A549 (cell line): Measurements from ENCODE around the gene ELANE. TPM values are rescaled to one million over a fixed set of nuclear protein-coding genes. Genes with fewer than 3 reads are reported as not detected.

Experiments
- ATAC-seq, 2 experiments: fragments of 200-7000 bp in 1 of 2; fragments of >200 bp in 1 of 2; cut with Nextera tagmentation in 1 of 2; cut with Tn5 transposase in 1 of 2; 3 replicates each; pipeline versions ENCODE4 v1.8.0 to v1.9.1; 2018 to 2020; ENCODE audit warnings: mild to moderate bottlenecking in 1 of 2, moderate library complexity in 1 of 2
- CTCF ChIA-PET: fragments of 300-600 bp; sonication (Branson Sonifier 250); formaldehyde crosslinking; extraction: SDS; loops from one replicate; lab custom pipeline; 2021; ENCODE audit warnings: antibody characterized with exemption, inconsistent platforms; lab: Yijun Ruan, JAX
- POLR2A ChIA-PET: fragments of 350-600 bp; formaldehyde crosslinking; extraction: SDS; loops from one replicate; lab custom pipeline; 2021; ENCODE audit warnings: antibody characterized with exemption, inconsistent platforms; lab: Yijun Ruan, JAX
- DNase-seq, 2 experiments: peaks; one replicate each; pipeline versions ENCODE4 v3.0.0 to v3.0.0-alpha.2; 2011 to 2016; ENCODE audit warnings: low read depth in 1 of 2, low spot score in 1 of 2
- FAIRE-seq: peaks from 2 replicates; lab custom pipeline; 2011; peaks lifted over from hg19 to GRCh38; lab: Jason Lieb, UNC
- H3K27ac ChIP-seq, 2 experiments: fragments of >200 bp; sonication (Bioruptor Twin); formaldehyde crosslinking; 3 replicates each; pipeline ENCODE4 v1.5.1; 2016 to 2017
- H3K4me1 ChIP-seq: fragments of >200 bp; sonication (Bioruptor Twin); formaldehyde crosslinking; 3 replicates; pipeline ENCODE4 v1.6.1; 2016
- H3K4me2 ChIP-seq: fragments of >200 bp; sonication (Bioruptor Twin); formaldehyde crosslinking; 3 replicates; pipeline ENCODE4 v1.6.1; 2016
- H3K4me3 ChIP-seq: fragments of >200 bp; sonication (Bioruptor Twin); formaldehyde crosslinking; 3 replicates; pipeline ENCODE4 v1.5.1; 2016
- H3K9me3 ChIP-seq: fragments of >200 bp; sonication (Bioruptor Twin); formaldehyde crosslinking; 3 replicates; pipeline ENCODE4 v1.6.1; 2016
- CBX2 ChIP-seq: fragments of 200-600 bp; sonication (generic); IDR thresholded peaks from 2 replicates; pipeline ENCODE4 v1.6.1; 2016; ENCODE audit warnings: low read depth, mild to moderate bottlenecking, borderline replicate concordance
- CHD2 ChIP-seq: fragments of 150-350 bp; IDR thresholded peaks from 2 replicates; pipeline ENCODE4 v1.6.1; 2014; ENCODE audit warnings: low read length; ENCODE audit not compliant: partially characterized antibody
- EHMT2 ChIP-seq: fragments of 200-600 bp; sonication (generic); IDR thresholded peaks from 2 replicates; pipeline ENCODE4 v1.6.1; 2016; ENCODE audit warnings: antibody characterized with exemption, low read depth, mild to moderate bottlenecking, moderate library complexity
- FOXS1 ChIP-seq: fragments of 250-450 bp; sonication (Bioruptor Pico); IDR thresholded peaks from 2 replicates; pipeline ENCODE4 v1.5.0; 2020; ENCODE audit warnings: mild to moderate bottlenecking, moderate library complexity
- GATA3 ChIP-seq: IDR thresholded peaks from 2 replicates; pipeline ENCODE4 v1.6.1; 2012; ENCODE audit warnings: borderline replicate concordance
- HOXA7 ChIP-seq: fragments of 250-450 bp; sonication (Bioruptor Pico); IDR thresholded peaks from 2 replicates; pipeline ENCODE4 v1.5.0; 2020; ENCODE audit warnings: mild to moderate bottlenecking, moderate library complexity
- JUN ChIP-seq, 2 experiments: fragments of >200 bp; sonication (Bioruptor Twin); formaldehyde crosslinking; IDR thresholded peaks; 2 replicates in 1 of 2; 3 replicates in 1 of 2; pipeline ENCODE4 v1.6.1; 2016 to 2017
- JUNB ChIP-seq: fragments of >200 bp; sonication (Bioruptor Twin); formaldehyde crosslinking; IDR thresholded peaks from 2 replicates; pipeline ENCODE4 v1.6.1; 2016
- NFE2L2 ChIP-seq: fragments of 150-350 bp; conservative IDR thresholded peaks from 2 replicates; pipeline ENCODE4 v1.6.1; 2014; ENCODE audit warnings: low read length
- PHF8 ChIP-seq: fragments of 200-600 bp; sonication (generic); IDR thresholded peaks from 2 replicates; pipeline ENCODE4 v1.6.1; 2016; ENCODE audit warnings: low read depth, mild to moderate bottlenecking, antibody characterized with exemption, moderate library complexity, borderline replicate concordance
- RFX5 ChIP-seq: fragments of 450-650 bp; IDR thresholded peaks from 2 replicates; pipeline ENCODE4 v1.7.1; 2014; ENCODE audit warnings: antibody characterized with exemption, mild to moderate bottlenecking, moderate library complexity
- RNF2 ChIP-seq: fragments of 200-600 bp; sonication (generic); IDR thresholded peaks from 2 replicates; pipeline ENCODE4 v1.6.1; 2016; ENCODE audit warnings: low read depth, mild to moderate bottlenecking, antibody characterized with exemption, moderate library complexity, borderline replicate concordance
- TP53 ChIP-seq: fragments of 250-450 bp; sonication (Bioruptor Pico); IDR thresholded peaks from 2 replicates; pipeline ENCODE4 v1.5.0; 2021; ENCODE audit warnings: mild to moderate bottlenecking, moderate library complexity
- ZC3H11A ChIP-seq: fragments of 450-650 bp; IDR thresholded peaks from 2 replicates; pipeline ENCODE4 v1.6.1; 2014; ENCODE audit warnings: antibody characterized with exemption, mild to moderate bottlenecking
- WGBS: methylation state at CpG from one replicate; pipeline ENCODE4 v1.1.6; 2017; ENCODE audit errors: missing lambda C conversion rate; 5-methylcytosine and 5-hydroxymethylcytosine counted together
- polyA plus RNA-seq, 4 experiments: library from polyadenylated mRNA; depleted of rRNA in 3 of 4; stranded (reverse); fragments of >200 nt; fragmentation: RNase III in 1 of 4; extraction: RNeasy Plus Mini Kit Qiagen cat#74134 plus additional on column Dnase treatment in 1 of 4; gene quantifications; 2 replicates in 3 of 4; 3 replicates in 1 of 4; pipeline ENCODE4 v1.2.3, GENCODE V29; 2011 to 2017
- TF ChIP-seq, protein P1 (sequence below): fragments of >200 bp; sonication (Bioruptor Twin); formaldehyde crosslinking; IDR thresholded peaks from 3 replicates; pipeline ENCODE4 v1.6.1; 2016
- TF ChIP-seq, protein P2 (sequence below): fragments of 150-350 bp; IDR thresholded peaks from 2 replicates; pipeline ENCODE4 v1.6.1; 2014; ENCODE audit warnings: low read depth, mild to moderate bottlenecking, low read length
- TF ChIP-seq, protein P3 (sequence below): fragments of >200 bp; sonication (Bioruptor Twin); formaldehyde crosslinking; IDR thresholded peaks from 2 replicates; pipeline ENCODE4 v1.6.1; 2016
- TF ChIP-seq, protein P4 (sequence below): IDR thresholded peaks from 2 replicates; pipeline ENCODE4 v1.6.1; 2012; ENCODE audit warnings: low read depth, borderline replicate concordance

The ELANE gene
- polyA plus RNA-seq, 2 of the 4 experiments (the other 2 are of a cell fraction), result 0.15 to 0.35 TPM

DNA sequence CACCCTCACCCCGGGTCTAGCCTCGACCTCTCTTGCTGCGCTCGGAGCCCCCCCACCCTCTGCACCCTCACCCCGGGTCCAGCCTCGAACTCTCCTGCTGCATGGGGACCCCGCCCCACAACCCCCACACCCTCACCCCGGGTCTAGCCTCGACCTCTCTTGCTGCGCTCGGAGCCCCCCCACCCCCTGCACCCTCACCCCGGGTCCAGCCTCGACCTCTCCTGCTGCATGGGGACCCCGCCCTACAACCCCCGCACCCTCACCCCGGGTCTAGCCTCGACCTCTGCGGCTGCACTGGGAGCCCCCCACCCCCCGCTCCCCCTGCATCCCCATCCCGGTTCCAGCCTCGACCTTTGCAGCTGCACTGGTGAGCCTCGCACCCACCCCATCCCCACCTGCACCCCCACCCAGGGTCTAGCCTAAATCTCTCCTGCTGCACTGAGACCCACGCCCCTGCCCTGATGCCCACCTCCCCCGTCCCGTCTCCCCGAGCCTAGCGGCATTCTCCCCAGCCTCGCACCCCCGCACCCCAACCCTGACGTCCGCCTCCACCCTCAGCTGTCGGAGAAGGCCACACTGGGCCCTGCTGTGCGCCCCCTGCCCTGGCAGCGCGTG lies 9.1 kb downstream of the ELANE start (continued):
- TF ChIP-seq, protein P1, sequence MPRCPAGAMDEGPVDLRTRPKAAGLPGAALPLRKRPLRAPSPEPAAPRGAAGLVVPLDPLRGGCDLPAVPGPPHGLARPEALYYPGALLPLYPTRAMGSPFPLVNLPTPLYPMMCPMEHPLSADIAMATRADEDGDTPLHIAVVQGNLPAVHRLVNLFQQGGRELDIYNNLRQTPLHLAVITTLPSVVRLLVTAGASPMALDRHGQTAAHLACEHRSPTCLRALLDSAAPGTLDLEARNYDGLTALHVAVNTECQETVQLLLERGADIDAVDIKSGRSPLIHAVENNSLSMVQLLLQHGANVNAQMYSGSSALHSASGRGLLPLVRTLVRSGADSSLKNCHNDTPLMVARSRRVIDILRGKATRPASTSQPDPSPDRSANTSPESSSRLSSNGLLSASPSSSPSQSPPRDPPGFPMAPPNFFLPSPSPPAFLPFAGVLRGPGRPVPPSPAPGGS, result no peak
- TF ChIP-seq RFX5 (no peak), ZC3H11A (no peak), JUNB (no peak), PHF8 (no peak), TP53 (no peak), FOXS1 (no peak), CHD2 (no peak), HOXA7 (CRISPR knock-in tag) (no peak)
- TF ChIP-seq, protein P2, sequence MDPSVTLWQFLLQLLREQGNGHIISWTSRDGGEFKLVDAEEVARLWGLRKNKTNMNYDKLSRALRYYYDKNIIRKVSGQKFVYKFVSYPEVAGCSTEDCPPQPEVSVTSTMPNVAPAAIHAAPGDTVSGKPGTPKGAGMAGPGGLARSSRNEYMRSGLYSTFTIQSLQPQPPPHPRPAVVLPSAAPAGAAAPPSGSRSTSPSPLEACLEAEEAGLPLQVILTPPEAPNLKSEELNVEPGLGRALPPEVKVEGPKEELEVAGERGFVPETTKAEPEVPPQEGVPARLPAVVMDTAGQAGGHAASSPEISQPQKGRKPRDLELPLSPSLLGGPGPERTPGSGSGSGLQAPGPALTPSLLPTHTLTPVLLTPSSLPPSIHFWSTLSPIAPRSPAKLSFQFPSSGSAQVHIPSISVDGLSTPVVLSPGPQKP, result no peak
- TF ChIP-seq, protein P3, sequence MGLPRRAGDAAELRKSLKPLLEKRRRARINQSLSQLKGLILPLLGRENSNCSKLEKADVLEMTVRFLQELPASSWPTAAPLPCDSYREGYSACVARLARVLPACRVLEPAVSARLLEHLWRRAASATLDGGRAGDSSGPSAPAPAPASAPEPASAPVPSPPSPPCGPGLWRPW, result no peak
- TF ChIP-seq, protein P4, sequence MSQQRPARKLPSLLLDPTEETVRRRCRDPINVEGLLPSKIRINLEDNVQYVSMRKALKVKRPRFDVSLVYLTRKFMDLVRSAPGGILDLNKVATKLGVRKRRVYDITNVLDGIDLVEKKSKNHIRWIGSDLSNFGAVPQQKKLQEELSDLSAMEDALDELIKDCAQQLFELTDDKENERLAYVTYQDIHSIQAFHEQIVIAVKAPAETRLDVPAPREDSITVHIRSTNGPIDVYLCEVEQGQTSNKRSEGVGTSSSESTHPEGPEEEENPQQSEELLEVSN, result no peak

DNA sequence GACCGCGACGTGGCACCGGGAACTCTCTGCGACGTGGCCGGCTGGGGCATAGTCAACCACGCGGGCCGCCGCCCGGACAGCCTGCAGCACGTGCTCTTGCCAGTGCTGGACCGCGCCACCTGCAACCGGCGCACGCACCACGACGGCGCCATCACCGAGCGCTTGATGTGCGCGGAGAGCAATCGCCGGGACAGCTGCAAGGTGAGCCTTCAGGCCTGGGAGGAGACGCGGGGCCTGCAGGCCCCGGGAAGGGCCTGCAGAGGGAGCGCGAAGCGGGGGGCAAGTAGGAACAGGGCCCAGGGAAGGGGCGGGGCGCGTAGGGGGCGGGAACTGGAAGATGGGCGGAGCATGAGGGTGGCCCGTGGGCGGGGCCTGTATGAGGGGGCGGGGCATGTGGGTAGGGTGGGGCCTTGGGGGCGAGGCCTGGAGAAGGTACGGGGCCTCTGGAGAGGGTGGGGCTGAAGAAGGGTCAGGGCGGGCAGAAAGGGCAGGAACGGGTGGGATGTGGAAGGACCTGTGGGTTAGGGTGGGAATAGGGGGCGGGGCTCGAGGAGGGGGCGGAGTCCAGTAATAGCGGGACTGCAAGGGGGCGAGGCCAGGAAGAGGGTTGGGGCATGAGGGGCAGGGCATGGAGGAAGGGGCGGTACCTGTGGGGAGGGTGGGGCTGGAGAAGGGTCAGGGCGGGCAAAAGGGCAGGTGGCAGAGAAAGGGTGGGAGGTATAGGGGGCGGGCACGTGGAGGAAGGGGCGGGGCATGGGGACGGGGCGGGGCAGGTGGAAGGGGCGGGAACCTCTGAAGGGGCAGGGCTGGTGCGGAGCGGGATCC lies 9.9 kb downstream of the ELANE start:
- FAIRE-seq, result no peak
- H3K27ac ChIP-seq, result peak overlapping the region in 1 of 2 experiments; percentile 97; a peak in 4 of 6 replicates

DNA sequence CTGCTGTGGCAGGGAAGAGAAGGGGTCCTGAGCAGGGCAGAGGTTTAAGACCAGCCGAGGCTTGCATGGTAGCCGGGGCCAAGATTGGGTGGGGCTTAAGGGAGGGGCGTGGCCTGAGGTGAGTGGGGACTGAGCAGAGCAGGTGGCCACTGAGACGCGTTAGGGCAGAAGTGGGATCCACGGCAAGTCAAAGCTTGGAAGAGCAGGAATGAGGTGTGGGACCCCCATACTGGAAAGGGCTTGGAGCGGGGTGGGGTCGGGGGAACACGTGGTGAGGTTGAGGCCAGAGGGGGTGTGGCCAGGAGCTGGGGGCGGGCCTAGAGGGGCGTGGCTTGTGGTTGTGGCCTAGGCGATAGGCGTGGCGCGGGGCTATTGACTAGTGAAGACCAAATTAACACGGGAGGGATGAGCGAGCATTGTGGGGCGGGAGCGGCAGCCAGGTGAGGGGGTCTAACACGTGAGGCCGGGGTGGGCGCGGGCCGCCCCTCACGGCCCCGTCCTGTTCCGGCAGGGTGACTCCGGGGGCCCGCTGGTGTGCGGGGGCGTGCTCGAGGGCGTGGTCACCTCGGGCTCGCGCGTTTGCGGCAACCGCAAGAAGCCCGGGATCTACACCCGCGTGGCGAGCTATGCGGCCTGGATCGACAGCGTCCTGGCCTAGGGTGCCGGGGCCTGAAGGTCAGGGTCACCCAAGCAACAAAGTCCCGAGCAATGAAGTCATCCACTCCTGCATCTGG lies 10.6 kb downstream of the ELANE start:
- FAIRE-seq (no peak), DNase-seq (peak in 1 of 2 experiments; percentile 64), ATAC-seq (peak in 1 of 2 experiments; percentile 7; a peak in 2 of 6 replicates)
- 90% methylated on average over 42 of the region's 48 CpGs for WGBS
- Histone ChIP-seq H3K4me1 (peaks cover 19% of the 10 kb centered on the region), H3K27ac (peak overlapping the region in 1 of 2 experiments; percentile 97; a peak in 1 of 6 replicates), H3K4me3 (no peak overlapping the region), H3K4me2 (no peak overlapping the region), H3K9me3 (no peaks in the 10 kb centered on the region)
- CTCF ChIA-PET, result interaction anchor here (1.1 kb wide), 1 partner anchor 13 kb away, joined by 3 read pairs; no protein-coding TSS in a partner anchor
- TF ChIP-seq CBX2, result no peak
- no peak for TF ChIP-seq NFE2L2
- POLR2A ChIA-PET, result no interaction called here

More for the DNA sequence above, 9.9 kb downstream of the ELANE start:
- peak in 1 of 2 experiments; percentile 78 for DNase-seq
- WGBS, result 92% methylated on average over 15 of the region's 60 CpGs
- peak; percentile 21 to 26; a peak in 4 of 6 replicates for ATAC-seq
- no peaks in the 10 kb centered on the region for H3K9me3 ChIP-seq
- POLR2A ChIA-PET, result no interaction called here
- TF ChIP-seq RNF2, result no peak
- no peak for TF ChIP-seq EHMT2
- no peak for TF ChIP-seq GATA3
- no peak for TF ChIP-seq HOXA7 (CRISPR knock-in tag)
- TF ChIP-seq JUN (IDR thresholded peaks at IDR 0.05), result no peak
- peak overlapping the region; percentile 76; the same call in 2 of the 3 replicates for H3K4me2 ChIP-seq
- H3K4me3 ChIP-seq, result peak overlapping the region; percentile 80; the same call in 1 of the 3 replicates
- peaks cover 19% of the 10 kb centered on the region for H3K4me1 ChIP-seq
- CTCF ChIA-PET, result interaction anchor here (1.1 kb wide), 1 partner anchor 13 kb away, joined by 3 read pairs; no protein-coding TSS in a partner anchor
